IPS-NIHi7 (cell line): ENCODE data around the gene PPP4R1.

Experiments used
- DNase-seq: peaks from one replicate; pipeline ENCODE4 v3.0.0; 2012; ENCODE audit warnings: mixed read lengths; ENCODE audit errors: extremely low spot score

The PPP4R1 gene

GRCh38 chr18:9587924-9588323 lies 26.4 kb downstream of the PPP4R1 start:
- DNase-seq = no peak

GRCh38 chr18:9586814-9587213 lies 27.5 kb downstream of the PPP4R1 start:
- DNase-seq = no peak

- no peak for DNase-seq
Measured at GRCh38 chr18:9581667-9582066, 32.7 kb downstream of the PPP4R1 start.

- no peak for DNase-seq
Measured at GRCh38 chr18:9578306-9578705, 36.1 kb downstream of the PPP4R1 start.

- no peak for DNase-seq
Measured at GRCh38 chr18:9577361-9577760, 37.0 kb downstream of the PPP4R1 start.

GRCh38 chr18:9575558-9575957 lies 38.8 kb downstream of the PPP4R1 start:
- peak; percentile 45 for DNase-seq

GRCh38 chr18:9574473-9575115 lies 39.8 kb downstream of the PPP4R1 start:
- no peak for DNase-seq

GRCh38 chr18:9571546-9571945 lies 42.8 kb downstream of the PPP4R1 start:
- no peak for DNase-seq

GRCh38 chr18:9570255-9570654 lies 44.1 kb downstream of the PPP4R1 start:
- DNase-seq = no peak

GRCh38 chr18:9569178-9569577 lies 45.2 kb downstream of the PPP4R1 start:
- DNase-seq = no peak

- no peak for DNase-seq
Measured at GRCh38 chr18:9568186-9568585, 46.2 kb downstream of the PPP4R1 start.

- no peak for DNase-seq
Measured at GRCh38 chr18:9565407-9565806, 49.0 kb downstream of the PPP4R1 start.

- DNase-seq = no peak
Measured at GRCh38 chr18:9563331-9563730, 51.0 kb downstream of the PPP4R1 start.

GRCh38 chr18:9562584-9562983 lies 51.8 kb downstream of the PPP4R1 start:
- no peak for DNase-seq

- DNase-seq = no peak
Measured at GRCh38 chr18:9561759-9562158, 52.6 kb downstream of the PPP4R1 start.

GRCh38 chr18:9559253-9559652 lies 55.1 kb downstream of the PPP4R1 start:
- DNase-seq = no peak

GRCh38 chr18:9558387-9559064 lies 55.8 kb downstream of the PPP4R1 start:
- no peak for DNase-seq

- DNase-seq = no peak
Measured at GRCh38 chr18:9557250-9557943, 57.0 kb downstream of the PPP4R1 start.

GRCh38 chr18:9552616-9553015 lies 61.7 kb downstream of the PPP4R1 start:
- no peak for DNase-seq

GRCh38 chr18:9552191-9552590 lies 62.2 kb downstream of the PPP4R1 start:
- DNase-seq = no peak

GRCh38 chr18:9550429-9550828 lies 63.9 kb downstream of the PPP4R1 start:
- no peak for DNase-seq

- no peak for DNase-seq
Measured at GRCh38 chr18:9549405-9549804, 65.0 kb downstream of the PPP4R1 start.

GRCh38 chr18:9547782-9548181 lies 66.6 kb downstream of the PPP4R1 start:
- no peak for DNase-seq
